ELF-1 (cell line): ENCODE results near the gene SETSIP.
"Not testable (repeated sequence)": the region's sequence is repeated elsewhere in the genome, so short reads cannot be mapped to it uniquely, and the experiment has no call there.

ENCODE experiments used
- DNase-seq: peaks from one replicate; pipeline ENCODE4 v3.0.0-alpha.2; 2016; ENCODE audit warnings: low read depth, low spot score

The SETSIP gene

DNA sequence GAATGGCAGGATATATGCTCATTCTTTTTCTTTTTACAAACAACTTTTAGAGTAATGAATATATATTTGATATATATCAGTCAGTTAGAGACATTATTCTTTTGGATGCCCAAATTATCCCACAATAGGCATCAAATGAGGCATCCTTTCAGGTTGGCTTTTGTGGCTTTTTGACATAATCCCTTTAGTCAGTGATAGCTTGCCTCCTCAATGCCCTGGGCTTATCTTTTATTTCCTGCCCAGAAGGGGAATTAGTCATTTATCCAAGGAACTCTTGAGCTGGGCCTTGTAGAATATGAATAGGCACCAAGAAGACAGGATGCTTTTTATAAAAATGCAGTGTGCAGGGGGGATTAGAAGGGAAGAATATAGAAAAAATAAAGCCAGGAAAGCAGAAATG lies 23.3 kb downstream of the SETSIP start:
- DNase-seq, result no peak

DNA sequence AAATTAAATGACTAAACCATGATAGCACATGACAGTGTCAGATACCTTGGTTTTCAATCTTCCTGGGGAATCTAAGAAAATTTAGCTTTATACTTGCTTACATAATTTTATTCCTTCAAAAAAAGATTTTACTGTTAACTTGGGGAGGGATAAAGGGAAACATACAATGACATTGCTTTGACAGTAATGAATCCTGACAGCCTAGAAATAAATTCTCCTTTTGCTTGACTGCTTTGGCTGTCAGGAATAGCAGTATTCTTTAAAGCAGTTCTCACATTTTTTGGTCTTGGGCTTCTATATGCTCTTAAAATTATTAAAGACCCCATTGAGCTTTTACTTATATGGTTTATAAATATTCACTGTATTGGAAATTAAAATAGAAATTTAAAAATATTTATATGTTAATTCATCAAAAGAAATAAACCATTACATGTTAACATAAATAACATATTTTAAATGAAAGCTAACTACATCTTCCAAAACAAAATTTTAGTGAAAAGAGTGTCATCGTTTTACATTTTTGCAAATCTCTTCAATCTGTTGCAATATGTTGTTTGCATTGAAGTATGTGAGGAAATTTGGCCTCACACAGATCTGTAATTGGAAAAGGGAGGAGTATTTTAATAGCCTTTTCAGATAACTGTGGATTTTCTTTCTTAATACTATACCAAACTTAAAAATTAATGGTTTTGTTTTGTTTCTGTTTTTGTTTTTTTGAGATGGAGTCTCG lies 29.3 kb downstream of the SETSIP start:
- no peak for DNase-seq

DNA sequence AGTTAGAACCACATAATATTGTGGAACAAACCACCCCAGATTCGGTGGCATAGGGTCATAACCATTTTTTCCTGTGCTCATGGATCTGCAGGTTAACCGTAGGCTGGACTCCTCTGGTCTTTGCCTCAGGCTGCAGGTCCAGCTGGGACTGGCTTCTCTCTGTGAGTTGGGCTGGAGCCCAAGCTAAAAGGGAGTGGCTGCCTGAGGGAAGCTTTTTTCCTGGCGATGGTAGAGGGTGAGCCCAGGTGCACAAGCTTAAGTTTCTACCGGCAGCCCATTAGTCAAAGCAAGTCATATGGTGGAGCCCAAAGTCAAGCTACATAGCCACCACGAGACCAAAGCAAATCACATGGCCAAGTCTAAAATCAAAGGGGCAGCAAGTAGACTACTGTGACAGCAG lies 31.6 kb downstream of the SETSIP start:
- peak; percentile 92 for DNase-seq

DNA sequence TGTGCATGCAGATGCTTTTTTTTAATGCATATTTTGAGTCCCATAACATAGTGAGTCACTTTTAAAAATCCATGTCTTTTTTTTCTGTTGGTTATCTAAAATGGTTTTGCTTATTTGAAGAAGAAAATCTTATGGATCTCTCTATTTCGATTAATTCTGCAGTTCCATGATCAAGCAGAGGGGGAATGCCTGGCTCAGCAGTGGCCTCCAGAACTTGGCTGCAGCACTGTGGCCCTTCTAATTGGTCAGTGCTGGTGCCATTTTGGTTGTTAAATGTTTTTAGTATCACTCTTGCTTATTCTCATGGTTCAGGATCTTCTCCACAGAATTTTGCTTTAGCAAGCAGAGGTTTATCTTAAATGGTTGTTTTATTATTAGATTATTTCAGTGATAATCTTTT lies 34.2 kb downstream of the SETSIP start:
- DNase-seq, result no peak

DNA sequence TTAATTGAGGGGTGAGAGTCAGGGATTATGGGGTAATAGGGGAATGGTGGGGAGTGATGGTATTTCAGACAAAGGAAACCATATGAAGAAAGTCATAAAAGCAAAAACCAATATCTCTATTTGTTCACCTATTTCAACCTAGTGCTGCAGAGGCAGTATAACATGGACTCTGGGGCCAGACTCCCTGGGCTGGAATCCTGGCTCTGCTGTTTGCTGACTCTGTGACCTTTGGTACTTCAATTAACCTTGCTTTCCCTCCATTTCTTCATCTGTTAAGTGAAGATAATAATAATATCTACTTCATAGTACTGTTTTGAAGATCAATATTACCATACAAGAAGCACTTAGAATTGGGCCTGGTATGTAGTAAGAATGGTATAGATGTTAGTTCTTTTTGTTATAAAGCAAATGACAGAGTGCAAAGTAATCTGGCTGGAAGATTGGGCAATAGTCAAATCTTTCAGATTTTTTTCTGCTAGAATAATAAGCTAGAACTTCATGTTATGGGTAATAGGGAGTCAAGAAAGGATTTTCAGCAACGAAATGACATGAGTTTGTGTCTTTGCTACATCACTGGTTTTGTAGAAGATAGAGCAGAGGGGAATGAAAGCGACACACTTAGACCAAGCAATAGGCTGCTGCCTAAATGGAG lies 36.4 kb downstream of the SETSIP start:
- DNase-seq, result no peak

DNA sequence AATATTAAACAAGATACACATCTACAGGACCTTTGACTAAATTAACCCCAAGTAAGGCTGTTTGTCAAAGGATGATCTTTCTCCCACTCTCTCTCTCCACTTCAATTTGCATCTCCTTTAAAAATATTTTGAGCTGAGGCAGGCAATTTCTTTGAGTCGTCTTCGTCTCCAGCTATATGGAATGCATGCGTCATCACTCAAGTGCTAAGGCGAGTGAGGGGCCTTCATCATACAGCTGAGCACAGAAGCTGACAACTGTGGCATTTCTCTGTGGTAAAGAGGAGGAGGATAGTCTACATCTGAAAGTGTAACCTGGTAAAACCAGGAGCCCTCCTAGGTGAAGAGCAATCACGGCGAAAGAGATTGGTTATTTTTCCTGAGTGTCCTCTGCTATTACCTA lies 37.8 kb downstream of the SETSIP start:
- DNase-seq, result no peak

DNA sequence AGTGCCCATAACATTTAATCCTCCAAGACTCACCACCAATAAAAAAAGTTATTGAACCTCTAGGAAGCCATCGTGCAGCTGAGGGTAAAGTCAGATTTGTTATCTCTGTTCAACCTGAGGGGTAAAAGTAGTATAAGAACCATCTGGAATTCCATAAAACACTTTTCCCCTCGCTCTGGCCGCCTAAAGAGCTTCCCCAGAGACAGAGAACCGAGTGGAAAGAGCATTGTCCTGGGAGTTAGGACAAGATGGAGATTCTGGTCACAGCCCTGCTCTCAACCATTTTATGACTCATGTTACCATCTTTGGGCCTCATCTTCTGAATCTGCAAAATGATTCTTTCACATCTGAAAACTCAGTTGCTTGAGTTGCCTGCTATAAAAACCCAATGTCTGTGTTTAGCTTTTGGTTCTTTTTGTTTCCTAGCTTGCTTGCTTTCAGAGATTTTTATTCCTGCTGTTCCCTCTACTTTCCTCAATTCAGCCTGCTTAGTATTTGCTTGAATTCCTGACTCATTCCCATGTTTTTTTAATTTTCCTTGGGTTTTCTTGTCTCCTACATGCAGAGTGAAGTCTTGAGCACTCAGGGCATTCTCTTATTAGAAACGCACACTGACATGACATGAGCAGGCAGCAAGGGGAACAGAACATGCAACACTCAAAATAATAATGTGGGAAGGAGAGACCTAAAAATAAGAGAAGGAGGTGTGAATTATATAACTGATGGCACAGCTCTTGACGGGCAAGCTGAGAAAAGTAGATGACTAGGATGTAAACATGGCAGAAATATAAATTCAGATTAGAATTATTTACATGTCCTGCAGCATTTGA lies 43.7 kb downstream of the SETSIP start:
- no peak for DNase-seq

DNA sequence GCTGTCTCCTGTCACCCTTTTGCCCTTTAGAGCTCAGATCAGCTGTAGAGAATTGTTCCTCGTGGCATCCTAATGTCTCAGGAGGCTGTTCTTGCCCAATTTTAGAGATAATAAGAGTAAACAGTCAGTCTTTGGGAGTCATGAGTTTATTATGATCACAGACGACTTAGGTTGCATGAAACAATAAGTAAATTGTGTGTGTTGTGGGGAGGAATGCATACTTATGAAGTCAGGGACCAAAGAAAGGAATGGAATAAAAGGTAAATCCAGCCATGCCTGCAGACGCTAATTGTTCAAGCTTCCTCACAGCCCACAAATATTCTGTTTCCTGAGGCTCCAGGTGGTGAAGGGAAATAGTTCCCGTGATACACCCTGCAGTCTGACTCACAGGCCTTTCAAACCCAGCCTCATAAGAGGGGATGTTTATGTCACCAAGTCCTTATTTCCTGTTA lies 44.5 kb downstream of the SETSIP start:
- DNase-seq, result peak; percentile 32

DNA sequence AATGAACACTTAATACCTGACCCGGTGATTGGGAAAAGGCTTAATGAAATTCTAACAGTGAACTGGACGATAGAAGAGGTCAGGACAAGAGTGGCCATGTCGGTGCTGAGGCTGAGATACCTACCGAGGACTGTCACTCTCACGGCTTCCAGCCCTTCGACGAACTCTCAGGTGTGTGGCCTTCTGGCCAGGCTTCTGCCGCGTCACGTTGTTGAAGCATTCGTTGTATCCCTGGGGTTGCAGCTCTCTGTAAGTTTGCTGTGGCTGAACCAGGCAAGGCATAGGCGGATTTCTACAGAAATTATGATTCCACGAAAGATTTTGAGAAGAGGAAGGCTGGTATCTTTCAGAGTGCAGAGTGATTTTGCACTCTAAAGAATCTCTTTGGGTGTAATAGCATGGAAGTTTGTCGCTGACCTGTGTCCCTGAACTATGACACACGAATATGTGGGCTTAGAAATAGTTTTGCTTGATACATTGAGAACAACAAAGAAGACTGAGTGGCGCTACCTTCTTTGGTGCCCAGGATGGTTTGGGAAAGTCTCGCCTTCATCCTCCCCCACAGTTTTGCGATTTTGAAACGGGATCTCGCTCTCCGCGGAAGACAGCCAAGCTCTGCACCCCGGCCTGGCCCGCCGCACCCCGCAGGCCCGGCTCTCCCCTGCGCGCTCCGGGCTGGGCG lies 45.8 kb downstream of the SETSIP start:
- peak; percentile 10 for DNase-seq

DNA sequence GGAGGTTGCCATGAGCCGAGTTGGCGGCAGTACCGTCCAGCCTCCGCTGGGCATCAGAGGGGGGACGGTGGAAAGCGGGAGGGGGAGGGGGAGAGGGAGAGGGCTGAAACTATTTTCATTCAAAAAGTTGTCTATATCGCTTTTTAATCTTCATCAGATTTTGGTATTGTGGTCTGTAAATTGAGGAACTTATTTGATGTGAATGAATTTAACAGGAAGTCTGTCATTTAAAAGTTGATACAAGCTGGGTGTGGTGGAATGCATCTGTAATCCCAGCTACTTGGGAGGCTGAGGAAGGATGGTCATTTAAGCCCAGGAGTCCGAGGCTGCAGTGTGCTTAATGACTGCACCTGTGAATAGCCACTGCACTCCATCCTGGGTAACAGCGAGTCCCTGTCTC lies 48.4 kb downstream of the SETSIP start:
- no peak for DNase-seq

DNA sequence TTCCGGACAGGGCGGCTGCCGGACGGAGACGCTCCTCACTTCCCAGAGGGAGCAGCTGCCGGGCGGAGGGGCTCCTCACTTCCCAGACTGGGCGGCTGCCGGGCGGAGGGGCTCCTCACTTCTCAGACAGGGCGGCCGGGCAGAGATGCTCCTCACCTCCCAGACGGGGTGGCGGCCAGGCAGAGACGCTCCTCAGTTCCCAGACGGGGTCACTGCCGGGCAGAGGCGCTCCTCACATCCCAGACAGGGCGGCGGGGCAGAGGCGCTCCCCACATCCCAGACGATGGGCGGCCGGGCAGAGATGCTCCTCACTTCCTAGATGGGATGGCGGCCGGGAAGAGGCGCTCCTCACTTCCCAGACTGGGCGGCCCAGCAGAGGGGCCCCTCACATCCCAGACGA lies 49.2 kb downstream of the SETSIP start:
- not testable (repeated sequence) for DNase-seq
